ENCODE results near the gene HPS6.
"Not testable (repeated sequence)": the region's sequence is repeated elsewhere in the genome, so short reads cannot be mapped to it uniquely, and the experiment has no call there.

HPS6 gene

GRCh38 chr10:102024799-102025198 lies 40.4 kb upstream of the HPS6 start:
- peak; percentile 35 to 62 for DNase-seq (ENCODE audit: low read depth in 1 of 2, low spot score in 1 of 2)
- H3K27ac ChIP-seq (replicated peaks), result peak overlapping the region; percentile 64
- TF ChIP-seq GABPA (IDR thresholded peaks at IDR 0.05; ENCODE audit: low read depth), result no peak
- TF ChIP-seq POLR2AphosphoS5 (IDR thresholded peaks at IDR 0.05; ENCODE audit: low read depth), result no peak
- TF ChIP-seq, protein P1, sequence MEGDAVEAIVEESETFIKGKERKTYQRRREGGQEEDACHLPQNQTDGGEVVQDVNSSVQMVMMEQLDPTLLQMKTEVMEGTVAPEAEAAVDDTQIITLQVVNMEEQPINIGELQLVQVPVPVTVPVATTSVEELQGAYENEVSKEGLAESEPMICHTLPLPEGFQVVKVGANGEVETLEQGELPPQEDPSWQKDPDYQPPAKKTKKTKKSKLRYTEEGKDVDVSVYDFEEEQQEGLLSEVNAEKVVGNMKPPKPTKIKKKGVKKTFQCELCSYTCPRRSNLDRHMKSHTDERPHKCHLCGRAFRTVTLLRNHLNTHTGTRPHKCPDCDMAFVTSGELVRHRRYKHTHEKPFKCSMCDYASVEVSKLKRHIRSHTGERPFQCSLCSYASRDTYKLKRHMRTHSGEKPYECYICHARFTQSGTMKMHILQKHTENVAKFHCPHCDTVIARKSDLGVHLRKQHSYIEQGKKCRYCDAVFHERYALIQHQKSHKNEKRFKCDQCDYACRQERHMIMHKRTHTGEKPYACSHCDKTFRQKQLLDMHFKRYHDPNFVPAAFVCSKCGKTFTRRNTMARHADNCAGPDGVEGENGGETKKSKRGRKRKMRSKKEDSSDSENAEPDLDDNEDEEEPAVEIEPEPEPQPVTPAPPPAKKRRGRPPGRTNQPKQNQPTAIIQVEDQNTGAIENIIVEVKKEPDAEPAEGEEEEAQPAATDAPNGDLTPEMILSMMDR (IDR thresholded peaks at IDR 0.05; ENCODE audit: insufficient read depth, low read length), result no peak
- no peaks in the 10 kb centered on the region for H3K27me3 ChIP-seq (ENCODE audit: insufficient read depth, poor library complexity, severe bottlenecking)
- H3K4me3 ChIP-seq (replicated peaks; ENCODE audit: insufficient read depth, low read length), result no peak overlapping the region

- TF ChIP-seq, protein P1 (IDR thresholded peaks at IDR 0.05; ENCODE audit: insufficient read depth, low read length), result no peak
- no peak for TF ChIP-seq POLR2AphosphoS5 (IDR thresholded peaks at IDR 0.05; ENCODE audit: low read depth)
- no peak for TF ChIP-seq SPI1 (IDR thresholded peaks at IDR 0.05; ENCODE audit: borderline replicate concordance, low read depth)
- TF ChIP-seq REST (IDR thresholded peaks at IDR 0.05; ENCODE audit: insufficient replicate concordance, low read depth), result no peak
- no peak for TF ChIP-seq GABPA (IDR thresholded peaks at IDR 0.05; ENCODE audit: low read depth)
- no peak for DNase-seq (ENCODE audit: low read depth in 1 of 2, low spot score in 1 of 2)
- Histone ChIP-seq H3K4me3 (replicated peaks; ENCODE audit: insufficient read depth, low read length) (no peak overlapping the region), H3K27ac (replicated peaks) (no peak overlapping the region), H3K27me3 (ENCODE audit: insufficient read depth, poor library complexity, severe bottlenecking) (no peaks in the 10 kb centered on the region)
These were observed 37.9 kb upstream of the HPS6 start for GRCh38 chr10:102027261-102027660.

DNA sequence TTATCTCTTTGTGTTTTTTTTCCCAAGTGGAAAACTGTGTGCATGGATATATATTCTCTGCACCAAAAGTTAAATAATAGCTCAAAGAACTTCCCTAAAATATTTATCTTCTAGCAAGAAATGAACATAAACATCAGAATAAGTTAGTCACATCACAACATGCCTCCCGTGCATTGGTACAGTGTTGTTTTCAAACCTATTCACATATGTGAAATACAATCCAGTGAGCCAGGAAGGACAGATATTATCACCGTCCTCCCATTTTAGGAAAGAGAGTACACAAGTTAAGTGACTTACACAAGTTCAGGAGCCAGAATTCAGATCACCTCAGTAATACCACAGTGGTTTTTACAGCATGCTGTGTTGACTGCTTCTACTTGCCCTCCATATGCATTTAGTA lies 31.4 kb upstream of the HPS6 start:
- no peak overlapping the region for H3K27ac ChIP-seq (replicated peaks)
- no peaks in the 10 kb centered on the region for H3K27me3 ChIP-seq (ENCODE audit: insufficient read depth, poor library complexity, severe bottlenecking)
- no peak overlapping the region for H3K4me3 ChIP-seq (replicated peaks; ENCODE audit: insufficient read depth, low read length)
- DNase-seq (ENCODE audit: low read depth in 1 of 2, low spot score in 1 of 2), result no peak
- TF ChIP-seq GABPA (IDR thresholded peaks at IDR 0.05; ENCODE audit: low read depth) (no peak), REST (IDR thresholded peaks at IDR 0.05; ENCODE audit: insufficient replicate concordance, low read depth) (no peak), SPI1 (IDR thresholded peaks at IDR 0.05; ENCODE audit: borderline replicate concordance, low read depth) (no peak), POLR2AphosphoS5 (IDR thresholded peaks at IDR 0.05; ENCODE audit: low read depth) (no peak)
- TF ChIP-seq, protein P1 (IDR thresholded peaks at IDR 0.05; ENCODE audit: insufficient read depth, low read length), result no peak

DNA sequence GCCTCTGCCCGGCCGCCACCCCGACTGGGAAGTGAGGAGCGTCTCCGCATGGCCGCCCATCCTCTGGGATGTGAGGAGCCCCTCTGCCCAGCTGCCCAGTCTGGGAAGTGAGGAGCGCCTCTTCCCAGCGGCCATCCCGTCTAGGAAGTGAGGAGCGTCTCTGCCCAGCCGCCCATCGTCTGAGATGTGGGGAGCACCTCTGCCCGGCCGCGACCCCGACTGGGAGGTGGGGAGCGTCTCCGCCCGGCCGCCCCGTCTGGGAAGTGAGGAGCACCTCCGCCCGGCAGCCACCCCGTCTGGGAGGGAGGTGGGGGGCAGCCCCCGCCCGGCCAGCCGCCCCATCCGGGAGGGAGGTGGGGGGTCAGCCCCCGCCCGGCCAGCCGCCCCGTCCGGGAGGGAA lies 29.3 kb upstream of the HPS6 start:
- H3K4me3 ChIP-seq (replicated peaks; ENCODE audit: insufficient read depth, low read length); DNase-seq (ENCODE audit: low read depth in 1 of 2, low spot score in 1 of 2); H3K27me3 ChIP-seq (ENCODE audit: insufficient read depth, poor library complexity, severe bottlenecking); H3K27ac ChIP-seq (replicated peaks): not testable (repeated sequence)
